NT2/D1 (cell line): ENCODE data around the gene CDCA3.
A peak's percentile ranks its signal among the peaks of the same experiment; 100 is the strongest.

ENCODE experiments used
- DNase-seq: peaks from one replicate; pipeline ENCODE4 v3.0.0-alpha.2; 2011; ENCODE audit warnings: low read depth, low spot score
- H3K27me3 ChIP-seq: 2 replicates; pipeline ENCODE4 v1.6.0; 2011; ENCODE audit warnings: mild to moderate bottlenecking; ENCODE audit not compliant: insufficient read length, insufficient read depth
- H3K36me3 ChIP-seq: 2 replicates; pipeline ENCODE4 v1.6.1; 2011; ENCODE audit warnings: mild to moderate bottlenecking, low read length, mixed read lengths; ENCODE audit not compliant: insufficient read depth, insufficient read length
- H3K4me1 ChIP-seq: 2 replicates; pipeline ENCODE4 v1.5.1; 2011; ENCODE audit not compliant: insufficient read depth, insufficient read length
- H3K4me3 ChIP-seq: 2 replicates; pipeline ENCODE4 v1.5.1; 2011; ENCODE audit warnings: low read depth; ENCODE audit not compliant: insufficient read length
- H3K9ac ChIP-seq: 2 replicates; pipeline ENCODE4 v1.6.0; 2011; ENCODE audit warnings: low read depth; ENCODE audit not compliant: insufficient read length
- H3K9me3 ChIP-seq: 2 replicates; pipeline ENCODE4 v1.5.1; 2011; ENCODE audit warnings: mild to moderate bottlenecking, low read length; ENCODE audit not compliant: insufficient read depth
- SUZ12 ChIP-seq: IDR thresholded peaks from 2 replicates; pipeline ENCODE4 v1.6.1; 2011; ENCODE audit not compliant: insufficient read length, insufficient read depth; ENCODE audit errors: extremely low read depth
- YY1 ChIP-seq: IDR thresholded peaks from 2 replicates; pipeline ENCODE4 v1.6.1; 2011; ENCODE audit not compliant: insufficient read length, insufficient read depth
- ZNF274 ChIP-seq: IDR thresholded peaks from 2 replicates; pipeline ENCODE4 v1.6.1; 2011; ENCODE audit warnings: mild to moderate bottlenecking, low read depth, low read length

The CDCA3 gene

GRCh38 chr12:6847676-6848075 is 3.4 kb downstream of the CDCA3 start:
- Histone ChIP-seq H3K9ac (no peak overlapping the region), H3K36me3 (peaks cover 78% of the 10 kb centered on the region), H3K4me3 (no peak overlapping the region), H3K4me1 (peaks cover 7% of the 10 kb centered on the region), H3K27me3 (no peaks in the 10 kb centered on the region), H3K9me3 (no peaks in the 10 kb centered on the region)
- no peak for DNase-seq
- TF ChIP-seq YY1 (no peak), SUZ12 (no peak), ZNF274 (no peak)

DNA sequence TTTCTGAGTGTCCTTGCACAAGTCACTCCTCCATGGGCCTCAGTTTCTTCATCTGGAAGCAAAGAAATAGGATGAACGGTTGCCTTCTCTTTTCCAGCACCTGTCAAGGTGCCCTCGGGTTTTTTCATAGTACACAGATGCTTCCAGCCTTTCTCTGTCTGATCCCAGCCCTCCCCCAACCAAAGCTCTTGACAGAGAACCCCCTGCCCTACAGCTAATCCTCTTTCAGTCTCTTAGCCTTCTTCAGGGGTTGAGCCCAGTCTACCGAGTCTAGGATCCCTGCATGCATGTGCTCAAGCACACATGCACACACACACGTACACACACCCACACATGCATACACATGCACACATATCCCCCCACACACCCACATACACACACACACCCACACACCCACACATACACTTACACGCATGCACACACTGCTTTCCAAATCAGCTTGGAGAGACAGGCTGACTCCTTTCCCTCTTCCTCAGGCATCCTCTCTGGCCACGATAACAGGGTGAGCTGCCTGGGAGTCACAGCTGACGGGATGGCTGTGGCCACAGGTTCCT is 4.7 kb downstream of the CDCA3 start:
- TF ChIP-seq YY1, result no peak
- no peak for TF ChIP-seq SUZ12
- no peak for TF ChIP-seq ZNF274
- Histone ChIP-seq H3K4me1 (peaks cover 7% of the 10 kb centered on the region), H3K27me3 (no peaks in the 10 kb centered on the region), H3K9me3 (no peaks in the 10 kb centered on the region), H3K36me3 (peaks cover 91% of the 10 kb centered on the region), H3K4me3 (no peak overlapping the region), H3K9ac (no peak overlapping the region)
- DNase-seq, result no peak

DNA sequence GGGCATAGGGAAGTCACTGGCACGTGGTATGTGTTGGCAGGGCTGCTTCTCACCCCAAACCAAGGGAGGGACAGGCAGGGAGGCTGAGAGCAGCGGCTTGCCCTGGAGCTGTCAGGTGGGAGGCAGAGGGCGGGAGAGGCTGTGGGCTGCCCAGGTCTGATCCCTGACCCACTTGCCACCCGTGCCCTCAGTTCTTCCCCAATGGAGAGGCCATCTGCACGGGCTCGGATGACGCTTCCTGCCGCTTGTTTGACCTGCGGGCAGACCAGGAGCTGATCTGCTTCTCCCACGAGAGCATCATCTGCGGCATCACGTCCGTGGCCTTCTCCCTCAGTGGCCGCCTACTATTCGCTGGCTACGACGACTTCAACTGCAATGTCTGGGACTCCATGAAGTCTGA is 5.7 kb downstream of the CDCA3 start:
- no peak for DNase-seq
- TF ChIP-seq ZNF274 (no peak), YY1 (no peak), SUZ12 (no peak)
- H3K36me3 ChIP-seq, result peaks cover 96% of the 10 kb centered on the region
- H3K4me3 ChIP-seq, result no peak overlapping the region
- H3K4me1 ChIP-seq, result peaks cover 7% of the 10 kb centered on the region
- H3K9me3 ChIP-seq, result no peaks in the 10 kb centered on the region
- no peaks in the 10 kb centered on the region for H3K27me3 ChIP-seq
- H3K9ac ChIP-seq, result no peak overlapping the region

DNA sequence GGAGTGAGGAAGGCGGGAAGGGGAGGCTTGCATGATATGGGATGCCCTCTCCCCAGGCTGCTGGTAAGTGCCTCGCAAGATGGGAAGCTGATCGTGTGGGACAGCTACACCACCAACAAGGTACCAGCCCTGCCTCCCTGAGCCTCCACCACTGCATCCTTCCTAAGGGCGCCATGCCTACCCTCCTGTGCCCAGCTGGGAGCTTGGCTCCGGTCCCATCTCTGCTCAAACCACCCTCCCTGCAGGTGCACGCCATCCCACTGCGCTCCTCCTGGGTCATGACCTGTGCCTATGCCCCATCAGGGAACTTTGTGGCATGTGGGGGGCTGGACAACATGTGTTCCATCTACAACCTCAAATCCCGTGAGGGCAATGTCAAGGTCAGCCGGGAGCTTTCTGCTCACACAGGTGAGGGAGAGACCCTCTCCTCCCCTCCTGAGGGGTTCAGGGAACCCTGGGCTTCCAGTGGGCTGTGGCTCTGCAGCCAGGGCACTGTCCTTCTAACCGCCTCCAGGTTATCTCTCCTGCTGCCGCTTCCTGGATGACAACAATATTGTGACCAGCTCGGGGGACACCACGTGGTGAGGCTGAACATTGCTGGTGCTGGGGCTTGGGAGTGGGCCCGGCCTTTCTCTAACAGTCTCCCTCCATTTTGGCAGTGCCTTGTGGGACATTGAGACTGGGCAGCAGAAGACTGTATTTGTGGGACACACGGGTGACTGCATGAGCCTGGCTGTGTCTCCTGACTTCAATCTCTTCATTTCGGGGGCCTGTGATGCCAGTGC is 7.8 kb downstream of the CDCA3 start:
- Histone ChIP-seq H3K9ac (no peak overlapping the region), H3K4me1 (peaks cover 12% of the 10 kb centered on the region), H3K27me3 (no peaks in the 10 kb centered on the region), H3K36me3 (peaks cover 96% of the 10 kb centered on the region), H3K4me3 (no peak overlapping the region), H3K9me3 (no peaks in the 10 kb centered on the region)
- DNase-seq, result no peak
- TF ChIP-seq SUZ12 (no peak), YY1 (no peak), ZNF274 (no peak)

- Histone ChIP-seq H3K4me1 (peaks cover 19% of the 10 kb centered on the region), H3K9ac (no peak overlapping the region), H3K27me3 (no peaks in the 10 kb centered on the region), H3K36me3 (peaks cover 96% of the 10 kb centered on the region), H3K9me3 (no peaks in the 10 kb centered on the region), H3K4me3 (no peak overlapping the region)
- TF ChIP-seq ZNF274 (no peak), SUZ12 (no peak), YY1 (no peak)
- DNase-seq, result no peak
These were observed 9.0 kb downstream of the CDCA3 start for GRCh38 chr12:6842075-6842474.

DNA sequence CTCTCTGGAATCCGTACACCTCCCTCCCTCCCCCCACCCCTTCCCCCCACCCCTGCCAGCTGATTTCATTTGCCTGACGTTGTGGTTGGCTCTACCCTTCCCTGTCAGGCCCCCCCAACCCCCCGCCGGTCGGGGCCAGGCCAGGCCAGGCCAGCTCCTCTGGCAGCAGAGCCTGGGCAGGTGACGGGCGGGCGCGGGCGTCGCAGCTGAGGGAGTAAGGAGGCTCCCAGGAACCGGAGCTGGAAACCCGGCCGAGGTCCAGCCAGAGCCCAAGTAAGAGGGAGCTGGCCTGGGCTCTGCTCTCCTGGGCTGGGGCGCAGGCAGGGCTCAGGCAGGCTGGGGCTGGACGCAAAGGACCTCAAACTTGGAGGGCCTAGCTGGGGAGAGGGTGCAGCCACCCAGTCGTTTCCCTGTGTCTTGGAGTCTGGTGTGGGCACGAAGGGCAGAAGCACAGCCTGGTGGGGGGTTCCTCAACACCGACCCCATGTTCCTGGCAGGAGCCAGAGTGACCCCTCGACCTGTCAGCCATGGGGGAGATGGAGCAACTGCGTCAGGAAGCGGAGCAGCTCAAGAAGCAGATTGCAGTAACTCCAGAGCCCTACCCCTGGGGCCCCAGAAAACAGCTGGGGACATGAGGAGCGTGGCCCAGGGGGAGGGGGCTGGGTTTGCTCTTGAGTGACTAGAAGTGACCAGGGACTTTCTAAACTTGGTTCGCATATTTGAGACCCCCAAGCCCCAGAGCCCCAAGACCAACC is 10.1 kb downstream of the CDCA3 start, which contains the start of gene GNB3:
Gene GNB3 (plus strand): TSS at position 165 of the 755 bp plus-strand sequence. CDS start 363 bp downstream, at position 528.
- H3K9me3 ChIP-seq, result no peaks in the 10 kb centered on the region
- H3K27me3 ChIP-seq, result no peaks in the 10 kb centered on the region
- no peak for DNase-seq
- H3K4me1 ChIP-seq, result peaks cover 19% of the 10 kb centered on the region
- no peak for TF ChIP-seq YY1
- no peak for TF ChIP-seq SUZ12
- TF ChIP-seq ZNF274, result no peak
- peak within 1 kb of the TSS; percentile 15 for H3K9ac ChIP-seq
- no peak within 1 kb of the TSS for H3K4me3 ChIP-seq
- H3K36me3 ChIP-seq, result peaks cover 96% of the 10 kb centered on the region

- Histone ChIP-seq H3K4me3 (no peak overlapping the region), H3K9me3 (no peaks in the 10 kb centered on the region), H3K4me1 (peaks cover 19% of the 10 kb centered on the region), H3K9ac (no peak overlapping the region), H3K36me3 (peaks cover 96% of the 10 kb centered on the region), H3K27me3 (no peaks in the 10 kb centered on the region)
- DNase-seq, result no peak
- TF ChIP-seq ZNF274, result no peak
- TF ChIP-seq YY1, result no peak
- no peak for TF ChIP-seq SUZ12
These were observed 10.8 kb downstream of the CDCA3 start for GRCh38 chr12:6840330-6840729.
